Endodermal cell (in vitro differentiated cells): ENCODE data around the gene PIP4K2C. TPM values are rescaled to one million over a fixed set of nuclear protein-coding genes. Genes with fewer than 3 reads are reported as not detected.

Experiments used
- DNase-seq: peaks from one replicate; pipeline ENCODE4 v3.0.0-alpha.2; 2017
- H3K27ac ChIP-seq: 2 replicates; pipeline ENCODE4 v1.5.1; 2013; ENCODE audit warnings: mild to moderate bottlenecking, low read depth, low read length, moderate library complexity
- H3K27me3 ChIP-seq: 2 replicates; pipeline ENCODE4 v1.6.1; 2013; ENCODE audit warnings: mild to moderate bottlenecking, low read length, moderate library complexity; ENCODE audit not compliant: insufficient read depth, control insufficient read depth, poor library complexity, severe bottlenecking
- H3K36me3 ChIP-seq: 2 replicates; pipeline ENCODE4 v1.7.0; 2013; ENCODE audit warnings: mild to moderate bottlenecking, low read length, moderate library complexity; ENCODE audit not compliant: control insufficient read depth, insufficient read depth
- H3K4me1 ChIP-seq: one replicate; pipeline ENCODE4 v1.7.0; 2013; ENCODE audit warnings: low read length; ENCODE audit not compliant: control insufficient read depth, insufficient read depth
- H3K4me3 ChIP-seq: 2 replicates; pipeline ENCODE4 v1.5.1; 2013; ENCODE audit warnings: mild to moderate bottlenecking, low read length, moderate library complexity
- H3K9ac ChIP-seq: 2 replicates; pipeline ENCODE4 v1.6.1; 2013; ENCODE audit warnings: mild to moderate bottlenecking, low read length, moderate library complexity; ENCODE audit not compliant: poor library complexity, severe bottlenecking; ENCODE audit errors: extremely low read depth
- H3K9me3 ChIP-seq: 2 replicates; pipeline ENCODE4 v1.6.1; 2013; ENCODE audit warnings: mild to moderate bottlenecking, low read length, moderate library complexity; ENCODE audit not compliant: control insufficient read depth
- H3K27ac Mint-ChIP-seq: 2 replicates; pipeline ENCODE4 v1.8.0; 2020; ENCODE audit warnings: mixed read lengths
- H3K27me3 Mint-ChIP-seq: 2 replicates; pipeline ENCODE4 v1.8.0; 2021; ENCODE audit warnings: mild to moderate bottlenecking, mixed read lengths; ENCODE audit not compliant: insufficient read depth
- H3K36me3 Mint-ChIP-seq: 2 replicates; pipeline ENCODE4 v1.8.0; 2020; ENCODE audit warnings: low read depth, mixed read lengths
- H3K4me1 Mint-ChIP-seq: 2 replicates; pipeline ENCODE4 v1.8.0; 2020; ENCODE audit warnings: mixed read lengths
- H3K4me3 Mint-ChIP-seq: 2 replicates; pipeline ENCODE4 v1.8.0; 2020; ENCODE audit warnings: mild to moderate bottlenecking, moderate library complexity, mixed read lengths
- H3K9me3 Mint-ChIP-seq: 2 replicates; pipeline ENCODE4 v1.8.0; 2020; ENCODE audit warnings: mild to moderate bottlenecking, mixed read lengths
- WGBS, 2 experiments: methylation state at CpG; one replicate each; pipeline versions ENCODE4 v1.1.5 to v1.1.7; 2013; ENCODE audit warnings: missing lambda C conversion rate in 2 of 2, mixed read lengths in 1 of 2; ENCODE audit not compliant: insufficient coverage in 1 of 2, insufficient read length in 1 of 2; 5-methylcytosine and 5-hydroxymethylcytosine counted together
- total RNA-seq, 2 donors: library from RNA; stranded (reverse); fragmentation: NEBNext Ultra II Directional in 1 of 2; extraction: Animal tissue kit (Norgen Biotek cat#: 25700) in 1 of 2; gene quantifications; 2 replicates in 1 of 2; 3 replicates in 1 of 2; pipeline ENCODE4 v1.2.1, GENCODE V29; 2021
- TF ChIP-seq, protein P1 (sequence below): fragments of 200-600 bp; sonication (generic); conservative IDR thresholded peaks from 2 replicates; pipeline ENCODE4 v1.5.0; 2021; ENCODE audit warnings: antibody characterized with exemption, mild to moderate bottlenecking

Gene PIP4K2C
- total RNA-seq, 2 donors from 2014 or later: 40.9 to 45.5 TPM

DNA sequence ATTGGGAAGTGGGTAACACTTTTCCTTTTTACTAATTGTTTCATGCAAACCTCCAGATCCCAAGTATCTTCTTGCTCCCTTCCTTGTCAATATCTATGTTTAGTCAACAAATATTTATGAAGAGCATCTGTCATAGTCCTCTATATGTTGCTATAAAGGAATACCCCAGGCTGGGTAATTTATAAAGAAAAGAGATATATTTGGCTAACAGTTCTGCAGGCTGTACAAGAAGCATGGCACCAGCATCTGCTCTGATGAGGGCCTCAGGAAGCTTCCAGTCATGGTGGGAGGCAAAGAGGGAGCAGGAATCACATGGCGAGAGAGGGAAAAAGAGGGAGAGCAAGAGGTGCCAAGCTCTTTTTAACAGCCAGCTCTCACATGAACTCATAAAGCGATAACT lies 36.5 kb upstream of the PIP4K2C start:
- Mint-ChIP-seq H3K36me3 (no peaks in the 10 kb centered on the region), H3K4me1 (peaks cover 11% of the 10 kb centered on the region), H3K9me3 (no peaks in the 10 kb centered on the region), H3K27ac (no peak overlapping the region), H3K4me3 (no peak overlapping the region), H3K27me3 (peaks cover 18% of the 10 kb centered on the region)
- DNase-seq: no peak
- H3K9me3 ChIP-seq: no peaks in the 10 kb centered on the region
- H3K36me3 ChIP-seq: no peaks in the 10 kb centered on the region
- no peak overlapping the region for H3K9ac ChIP-seq
- H3K27ac ChIP-seq: no peak overlapping the region
- 94 to 100% methylated on average over 1 to 2 of the region's 2 CpGs for WGBS, 2 experiments
- TF ChIP-seq, protein P1, sequence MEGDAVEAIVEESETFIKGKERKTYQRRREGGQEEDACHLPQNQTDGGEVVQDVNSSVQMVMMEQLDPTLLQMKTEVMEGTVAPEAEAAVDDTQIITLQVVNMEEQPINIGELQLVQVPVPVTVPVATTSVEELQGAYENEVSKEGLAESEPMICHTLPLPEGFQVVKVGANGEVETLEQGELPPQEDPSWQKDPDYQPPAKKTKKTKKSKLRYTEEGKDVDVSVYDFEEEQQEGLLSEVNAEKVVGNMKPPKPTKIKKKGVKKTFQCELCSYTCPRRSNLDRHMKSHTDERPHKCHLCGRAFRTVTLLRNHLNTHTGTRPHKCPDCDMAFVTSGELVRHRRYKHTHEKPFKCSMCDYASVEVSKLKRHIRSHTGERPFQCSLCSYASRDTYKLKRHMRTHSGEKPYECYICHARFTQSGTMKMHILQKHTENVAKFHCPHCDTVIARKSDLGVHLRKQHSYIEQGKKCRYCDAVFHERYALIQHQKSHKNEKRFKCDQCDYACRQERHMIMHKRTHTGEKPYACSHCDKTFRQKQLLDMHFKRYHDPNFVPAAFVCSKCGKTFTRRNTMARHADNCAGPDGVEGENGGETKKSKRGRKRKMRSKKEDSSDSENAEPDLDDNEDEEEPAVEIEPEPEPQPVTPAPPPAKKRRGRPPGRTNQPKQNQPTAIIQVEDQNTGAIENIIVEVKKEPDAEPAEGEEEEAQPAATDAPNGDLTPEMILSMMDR: no peak
- no peaks in the 10 kb centered on the region for H3K4me1 ChIP-seq
- peaks cover 12% of the 10 kb centered on the region for H3K27me3 ChIP-seq
- no peak overlapping the region for H3K4me3 ChIP-seq

DNA sequence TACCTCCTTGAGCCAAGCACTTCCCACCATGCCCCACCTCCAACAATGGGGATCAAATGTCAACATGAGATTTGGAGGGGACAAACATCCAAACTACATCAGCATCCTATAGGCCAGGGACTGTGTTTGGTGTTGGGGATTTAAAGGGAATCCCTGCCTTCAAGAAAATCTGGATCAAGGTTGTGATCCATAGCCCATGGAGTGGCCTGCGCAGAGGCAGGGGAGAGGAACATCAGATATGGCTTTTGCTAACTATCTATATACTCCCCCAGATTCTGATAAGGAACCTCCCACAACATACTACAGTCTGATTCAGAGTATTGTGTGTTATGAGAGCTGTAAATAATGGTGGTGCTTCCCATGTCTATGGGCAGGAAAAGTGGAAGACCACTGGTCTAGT lies 36.1 kb upstream of the PIP4K2C start:
- Mint-ChIP-seq H3K36me3 (no peaks in the 10 kb centered on the region), H3K27ac (no peak overlapping the region), H3K27me3 (peaks cover 15% of the 10 kb centered on the region), H3K4me3 (no peak overlapping the region), H3K4me1 (peaks cover 11% of the 10 kb centered on the region), H3K9me3 (no peaks in the 10 kb centered on the region)
- WGBS, 2 experiments: 80% methylated on average over 1 of the region's 1 CpG; no CpG with 5 or more reads in 1 of the 2 experiments
- H3K36me3 ChIP-seq: no peaks in the 10 kb centered on the region
- no peak overlapping the region for H3K27ac ChIP-seq
- no peaks in the 10 kb centered on the region for H3K9me3 ChIP-seq
- no peak overlapping the region for H3K4me3 ChIP-seq
- no peaks in the 10 kb centered on the region for H3K4me1 ChIP-seq
- H3K27me3 ChIP-seq: peaks cover 9% of the 10 kb centered on the region
- TF ChIP-seq, protein P1: no peak
- DNase-seq: no peak
- H3K9ac ChIP-seq: no peak overlapping the region

DNA sequence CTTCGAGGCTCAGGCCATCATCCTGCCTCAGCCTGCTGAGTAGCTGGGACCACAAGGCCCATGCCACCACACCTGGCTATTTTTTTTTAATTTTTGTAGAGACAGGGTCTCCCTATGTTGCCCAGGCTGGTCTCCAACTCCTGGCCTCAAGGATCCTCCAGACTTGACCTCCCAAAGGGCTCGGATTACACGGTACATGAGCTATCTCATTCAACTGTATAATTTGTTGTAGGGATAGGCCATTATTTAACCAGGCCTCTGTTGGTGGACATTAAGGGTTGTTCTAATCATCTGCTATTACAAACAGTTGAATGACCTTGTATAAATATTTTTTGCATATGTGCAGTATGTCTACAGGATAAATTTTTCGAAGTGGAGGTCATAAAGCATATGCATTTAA lies 32.1 kb upstream of the PIP4K2C start:
- Mint-ChIP-seq H3K9me3 (no peaks in the 10 kb centered on the region), H3K36me3 (no peaks in the 10 kb centered on the region), H3K27ac (no peak overlapping the region), H3K27me3 (no peaks in the 10 kb centered on the region), H3K4me3 (no peak overlapping the region), H3K4me1 (no peaks in the 10 kb centered on the region)
- H3K36me3 ChIP-seq: no peaks in the 10 kb centered on the region
- no peak overlapping the region for H3K4me3 ChIP-seq
- H3K27ac ChIP-seq: no peak overlapping the region
- H3K9me3 ChIP-seq: no peaks in the 10 kb centered on the region
- no peaks in the 10 kb centered on the region for H3K27me3 ChIP-seq
- no peaks in the 10 kb centered on the region for H3K4me1 ChIP-seq
- TF ChIP-seq, protein P1: no peak
- DNase-seq: no peak
- H3K9ac ChIP-seq: no peak overlapping the region
- WGBS, 2 experiments: 90 to 92% methylated on average over 2 to 4 of the region's 4 CpGs
